ENCODE results near the gene ZNF277.

Gene ZNF277

DNA sequence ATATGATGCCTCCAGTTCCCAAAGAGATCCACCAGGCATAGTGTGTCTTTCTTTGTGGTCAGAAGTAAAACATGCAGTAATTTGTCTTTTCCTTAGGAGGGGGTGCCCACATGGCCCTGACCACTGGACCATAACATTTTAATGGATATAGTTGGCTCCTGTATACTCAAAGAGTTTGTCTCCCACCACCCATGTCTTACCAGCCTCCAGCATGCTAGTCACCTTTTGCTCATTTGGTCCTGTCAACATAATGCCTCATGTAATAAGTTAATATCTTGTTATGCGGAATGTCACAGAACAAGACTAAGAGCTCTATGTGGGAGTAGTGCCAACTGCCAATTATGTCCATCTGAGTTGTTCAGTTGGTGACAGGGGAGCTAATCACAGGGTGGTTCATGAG lies 160.4 kb downstream of the ZNF277 start:
- ATAC-seq = no peak

DNA sequence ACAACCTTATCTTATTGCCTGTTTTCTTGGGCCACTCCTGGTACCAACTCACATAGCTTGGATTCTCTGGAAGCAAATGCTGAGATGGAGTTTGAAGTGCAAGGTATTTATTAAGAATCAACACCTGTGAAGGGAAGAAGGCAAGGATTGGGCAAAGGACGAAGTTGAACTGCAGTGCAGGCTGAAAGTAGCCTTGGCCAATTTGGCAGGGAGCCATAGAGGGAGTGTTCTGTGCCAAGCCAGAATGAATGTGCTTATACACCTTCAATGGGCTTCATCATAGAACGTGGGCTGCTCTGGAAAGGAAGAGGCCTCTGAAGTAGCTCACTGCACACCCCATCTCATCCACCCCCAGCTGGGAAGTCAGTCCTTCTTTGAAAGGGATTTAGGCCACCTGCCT lies 163.9 kb downstream of the ZNF277 start:
- ATAC-seq = no peak
- TF ChIP-seq, protein P1, sequence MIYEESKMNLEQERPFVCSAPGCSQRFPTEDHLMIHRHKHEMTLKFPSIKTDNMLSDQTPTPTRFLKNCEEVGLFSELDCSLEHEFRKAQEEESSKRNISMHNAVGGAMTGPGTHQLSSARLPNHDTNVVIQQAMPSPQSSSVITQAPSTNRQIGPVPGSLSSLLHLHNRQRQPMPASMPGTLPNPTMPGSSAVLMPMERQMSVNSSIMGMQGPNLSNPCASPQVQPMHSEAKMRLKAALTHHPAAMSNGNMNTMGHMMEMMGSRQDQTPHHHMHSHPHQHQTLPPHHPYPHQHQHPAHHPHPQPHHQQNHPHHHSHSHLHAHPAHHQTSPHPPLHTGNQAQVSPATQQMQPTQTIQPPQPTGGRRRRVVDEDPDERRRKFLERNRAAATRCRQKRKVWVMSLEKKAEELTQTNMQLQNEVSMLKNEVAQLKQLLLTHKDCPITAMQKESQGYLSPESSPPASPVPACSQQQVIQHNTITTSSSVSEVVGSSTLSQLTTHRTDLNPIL (CRISPR knock-in tag; IDR thresholded peaks at IDR 0.05; ENCODE audit: low read depth) = no peak
- no peak for TF ChIP-seq RARB (CRISPR knock-in tag; IDR thresholded peaks at IDR 0.05)
- no peak for TF ChIP-seq CSDC2 (CRISPR knock-in tag; IDR thresholded peaks at IDR 0.05)
- no peak for TF ChIP-seq GLIS3 (CRISPR knock-in tag; IDR thresholded peaks at IDR 0.05)
- no peak for TF ChIP-seq ZFP30 (CRISPR knock-in tag; IDR thresholded peaks at IDR 0.05)
- no peak for TF ChIP-seq BACH2 (CRISPR knock-in tag; IDR thresholded peaks at IDR 0.05; ENCODE audit: borderline replicate concordance)
- TF ChIP-seq, protein P2, sequence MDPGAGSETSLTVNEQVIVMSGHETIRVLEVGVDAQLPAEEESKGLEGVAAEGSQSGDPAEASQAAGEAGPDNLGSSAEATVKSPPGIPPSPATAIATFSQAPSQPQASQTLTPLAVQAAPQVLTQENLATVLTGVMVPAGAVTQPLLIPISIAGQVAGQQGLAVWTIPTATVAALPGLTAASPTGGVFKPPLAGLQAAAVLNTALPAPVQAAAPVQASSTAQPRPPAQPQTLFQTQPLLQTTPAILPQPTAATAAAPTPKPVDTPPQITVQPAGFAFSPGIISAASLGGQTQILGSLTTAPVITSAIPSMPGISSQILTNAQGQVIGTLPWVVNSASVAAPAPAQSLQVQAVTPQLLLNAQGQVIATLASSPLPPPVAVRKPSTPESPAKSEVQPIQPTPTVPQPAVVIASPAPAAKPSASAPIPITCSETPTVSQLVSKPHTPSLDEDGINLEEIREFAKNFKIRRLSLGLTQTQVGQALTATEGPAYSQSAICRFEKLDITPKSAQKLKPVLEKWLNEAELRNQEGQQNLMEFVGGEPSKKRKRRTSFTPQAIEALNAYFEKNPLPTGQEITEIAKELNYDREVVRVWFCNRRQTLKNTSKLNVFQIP (CRISPR knock-in tag; IDR thresholded peaks at IDR 0.05; ENCODE audit: borderline replicate concordance, low read depth) = no peak
- TF ChIP-seq ZNF8 (CRISPR knock-in tag; IDR thresholded peaks at IDR 0.05) = no peak
- TF ChIP-seq, protein P3, sequence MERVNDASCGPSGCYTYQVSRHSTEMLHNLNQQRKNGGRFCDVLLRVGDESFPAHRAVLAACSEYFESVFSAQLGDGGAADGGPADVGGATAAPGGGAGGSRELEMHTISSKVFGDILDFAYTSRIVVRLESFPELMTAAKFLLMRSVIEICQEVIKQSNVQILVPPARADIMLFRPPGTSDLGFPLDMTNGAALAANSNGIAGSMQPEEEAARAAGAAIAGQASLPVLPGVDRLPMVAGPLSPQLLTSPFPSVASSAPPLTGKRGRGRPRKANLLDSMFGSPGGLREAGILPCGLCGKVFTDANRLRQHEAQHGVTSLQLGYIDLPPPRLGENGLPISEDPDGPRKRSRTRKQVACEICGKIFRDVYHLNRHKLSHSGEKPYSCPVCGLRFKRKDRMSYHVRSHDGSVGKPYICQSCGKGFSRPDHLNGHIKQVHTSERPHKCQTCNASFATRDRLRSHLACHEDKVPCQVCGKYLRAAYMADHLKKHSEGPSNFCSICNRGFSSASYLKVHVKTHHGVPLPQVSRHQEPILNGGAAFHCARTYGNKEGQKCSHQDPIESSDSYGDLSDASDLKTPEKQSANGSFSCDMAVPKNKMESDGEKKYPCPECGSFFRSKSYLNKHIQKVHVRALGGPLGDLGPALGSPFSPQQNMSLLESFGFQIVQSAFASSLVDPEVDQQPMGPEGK (CRISPR knock-in tag; IDR thresholded peaks at IDR 0.05; ENCODE audit: borderline replicate concordance) = no peak
- TF ChIP-seq PPARA (CRISPR knock-in tag; IDR thresholded peaks at IDR 0.05; ENCODE audit: borderline replicate concordance) = no peak
- TF ChIP-seq TOX (CRISPR knock-in tag; IDR thresholded peaks at IDR 0.05; ENCODE audit: borderline replicate concordance) = no peak
- TF ChIP-seq, protein P4, sequence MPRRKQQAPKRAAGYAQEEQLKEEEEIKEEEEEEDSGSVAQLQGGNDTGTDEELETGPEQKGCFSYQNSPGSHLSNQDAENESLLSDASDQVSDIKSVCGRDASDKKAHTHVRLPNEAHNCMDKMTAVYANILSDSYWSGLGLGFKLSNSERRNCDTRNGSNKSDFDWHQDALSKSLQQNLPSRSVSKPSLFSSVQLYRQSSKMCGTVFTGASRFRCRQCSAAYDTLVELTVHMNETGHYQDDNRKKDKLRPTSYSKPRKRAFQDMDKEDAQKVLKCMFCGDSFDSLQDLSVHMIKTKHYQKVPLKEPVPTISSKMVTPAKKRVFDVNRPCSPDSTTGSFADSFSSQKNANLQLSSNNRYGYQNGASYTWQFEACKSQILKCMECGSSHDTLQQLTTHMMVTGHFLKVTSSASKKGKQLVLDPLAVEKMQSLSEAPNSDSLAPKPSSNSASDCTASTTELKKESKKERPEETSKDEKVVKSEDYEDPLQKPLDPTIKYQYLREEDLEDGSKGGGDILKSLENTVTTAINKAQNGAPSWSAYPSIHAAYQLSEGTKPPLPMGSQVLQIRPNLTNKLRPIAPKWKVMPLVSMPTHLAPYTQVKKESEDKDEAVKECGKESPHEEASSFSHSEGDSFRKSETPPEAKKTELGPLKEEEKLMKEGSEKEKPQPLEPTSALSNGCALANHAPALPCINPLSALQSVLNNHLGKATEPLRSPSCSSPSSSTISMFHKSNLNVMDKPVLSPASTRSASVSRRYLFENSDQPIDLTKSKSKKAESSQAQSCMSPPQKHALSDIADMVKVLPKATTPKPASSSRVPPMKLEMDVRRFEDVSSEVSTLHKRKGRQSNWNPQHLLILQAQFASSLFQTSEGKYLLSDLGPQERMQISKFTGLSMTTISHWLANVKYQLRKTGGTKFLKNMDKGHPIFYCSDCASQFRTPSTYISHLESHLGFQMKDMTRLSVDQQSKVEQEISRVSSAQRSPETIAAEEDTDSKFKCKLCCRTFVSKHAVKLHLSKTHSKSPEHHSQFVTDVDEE (CRISPR knock-in tag; IDR thresholded peaks at IDR 0.05) = no peak
- no peak for TF ChIP-seq ISL1 (CRISPR knock-in tag; IDR thresholded peaks at IDR 0.05)

More for the DNA sequence above, 160.4 kb downstream of the ZNF277 start:
- TF ChIP-seq CSDC2 (CRISPR knock-in tag; IDR thresholded peaks at IDR 0.05) (no peak), TCF4 (CRISPR knock-in tag; IDR thresholded peaks at IDR 0.05; ENCODE audit: borderline replicate concordance) (no peak), ISL1 (CRISPR knock-in tag; IDR thresholded peaks at IDR 0.05) (no peak), ZFP3 (CRISPR knock-in tag; IDR thresholded peaks at IDR 0.05) (no peak), ZFP30 (CRISPR knock-in tag; IDR thresholded peaks at IDR 0.05) (no peak), GLIS3 (CRISPR knock-in tag; IDR thresholded peaks at IDR 0.05) (no peak)
- TF ChIP-seq, protein P1 (CRISPR knock-in tag; IDR thresholded peaks at IDR 0.05; ENCODE audit: low read depth) = no peak

DNA sequence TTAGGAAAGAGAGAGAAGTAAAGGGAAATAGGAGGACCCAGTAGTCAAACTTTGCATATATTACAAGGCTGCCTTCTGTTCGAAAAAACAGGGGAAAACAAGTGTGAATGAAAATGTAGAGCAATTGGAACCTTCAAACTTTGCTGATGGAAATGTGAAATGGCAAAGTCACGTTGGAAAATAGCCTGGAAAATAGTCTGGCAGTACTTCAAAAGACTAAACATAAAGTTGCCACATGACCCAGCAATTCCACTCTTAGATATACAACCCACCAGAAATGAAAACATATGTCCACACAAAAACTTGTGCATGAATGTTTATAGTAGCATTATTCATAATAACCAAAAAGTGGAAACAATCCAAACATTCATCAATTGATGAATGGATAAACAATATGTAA lies 165.2 kb downstream of the ZNF277 start:
- no peak for ATAC-seq
- TF ChIP-seq, protein P3 (CRISPR knock-in tag; IDR thresholded peaks at IDR 0.05; ENCODE audit: borderline replicate concordance) = no peak
- no peak for TF ChIP-seq ARNTL (CRISPR knock-in tag; IDR thresholded peaks at IDR 0.05; ENCODE audit: borderline replicate concordance, low read depth)
- TF ChIP-seq ZFP30 (CRISPR knock-in tag; IDR thresholded peaks at IDR 0.05) = no peak
- TF ChIP-seq GLIS3 (CRISPR knock-in tag; IDR thresholded peaks at IDR 0.05) = no peak
- TF ChIP-seq ZNF70 (CRISPR knock-in tag; IDR thresholded peaks at IDR 0.05) = no peak
- no peak for TF ChIP-seq ESRRG (CRISPR knock-in tag; IDR thresholded peaks at IDR 0.05)
- TF ChIP-seq, protein P4 (CRISPR knock-in tag; IDR thresholded peaks at IDR 0.05) = no peak
- TF ChIP-seq PPARA (CRISPR knock-in tag; IDR thresholded peaks at IDR 0.05; ENCODE audit: borderline replicate concordance) = no peak
- TF ChIP-seq, protein P2 (CRISPR knock-in tag; IDR thresholded peaks at IDR 0.05; ENCODE audit: borderline replicate concordance, low read depth) = no peak
- TF ChIP-seq BACH2 (CRISPR knock-in tag; IDR thresholded peaks at IDR 0.05; ENCODE audit: borderline replicate concordance) = no peak
- TF ChIP-seq OSR1 (CRISPR knock-in tag; IDR thresholded peaks at IDR 0.05) = no peak
- TF ChIP-seq ISL1 (CRISPR knock-in tag; IDR thresholded peaks at IDR 0.05) = no peak
- no peak for TF ChIP-seq ZC3H10 (CRISPR knock-in tag; IDR thresholded peaks at IDR 0.05)
- TF ChIP-seq CSDC2 (CRISPR knock-in tag; IDR thresholded peaks at IDR 0.05) = no peak
- no peak for TF ChIP-seq RARB (CRISPR knock-in tag; IDR thresholded peaks at IDR 0.05)
- TF ChIP-seq TOX (CRISPR knock-in tag; IDR thresholded peaks at IDR 0.05; ENCODE audit: borderline replicate concordance) = no peak

All from SK-N-SH treated with all-trans-retinoic acid at 6 μM for 48 hours (cell line).